ENCODE measurements around the gene ABCB8.
"Not testable (repeated sequence)": the region's sequence is repeated elsewhere in the genome, so short reads cannot be mapped to it uniquely, and the experiment has no call there.

The ABCB8 gene

GRCh38 chr7:151015967-151016366, 12.3 kb upstream of the ABCB8 start:
- no peak for DNase-seq

- DNase-seq: no peak
These were observed 11.7 kb upstream of the ABCB8 start for GRCh38 chr7:151016505-151016904.

GRCh38 chr7:151016942-151017341, 11.3 kb upstream of the ABCB8 start:
- no peak for DNase-seq

- no peak for DNase-seq
These were observed 10.8 kb upstream of the ABCB8 start for GRCh38 chr7:151017370-151017952.

GRCh38 chr7:151017953-151018420, 10.3 kb upstream of the ABCB8 start:
- DNase-seq: peak; percentile 66

- peak; percentile 15 for DNase-seq
These were observed 9.7 kb upstream of the ABCB8 start for GRCh38 chr7:151018421-151019129.

- DNase-seq: no peak
These were observed 9.2 kb upstream of the ABCB8 start for GRCh38 chr7:151019130-151019447.

- DNase-seq: no peak
These were observed 8.0 kb upstream of the ABCB8 start for GRCh38 chr7:151020231-151020630.

GRCh38 chr7:151023232-151023631, 5.0 kb upstream of the ABCB8 start:
- DNase-seq: no peak

- DNase-seq: no peak
These were observed 3.7 kb upstream of the ABCB8 start, which contains the start of gene ATG9B for GRCh38 chr7:151024435-151025056. ATG9B (minus strand) TSS chr7:151024494; CDS start chr7:151024423, 71 bp downstream.

GRCh38 chr7:151025924-151026671, 2.2 kb upstream of the ABCB8 start:
- DNase-seq: no peak

GRCh38 chr7:151026771-151027727, 1.2 kb upstream of the ABCB8 start:
- DNase-seq: not testable (repeated sequence)

- not testable (repeated sequence) for DNase-seq
These were observed 521 bp upstream of the ABCB8 start for GRCh38 chr7:151027728-151028130.

GRCh38 chr7:151028948-151029501, 775 bp downstream of the ABCB8 start:
- no peak for DNase-seq

GRCh38 chr7:151031011-151031410, 2.8 kb downstream of the ABCB8 start:
- DNase-seq: no peak

- DNase-seq: peak; percentile 59
These were observed 5.0 kb downstream of the ABCB8 start for GRCh38 chr7:151032936-151033863.

GRCh38 chr7:151033864-151034249, 5.6 kb downstream of the ABCB8 start:
- DNase-seq: no peak

GRCh38 chr7:151034312-151035025, 6.2 kb downstream of the ABCB8 start:
- DNase-seq: no peak

- peak; percentile 59 for DNase-seq
These were observed 6.9 kb downstream of the ABCB8 start for GRCh38 chr7:151035026-151035717.

Measured in suppressor macrophage treated with lipopolysaccharide for 4 hours (primary cell).